Coronary artery (tissue), 2 donors: ENCODE measurements around the gene GADD45G.

ENCODE experiments used
- DNase-seq: peaks from one replicate; pipeline ENCODE4 v3.0.0-alpha.2; 2017; ENCODE audit warnings: low spot score
- H3K27ac ChIP-seq, 2 donors: fragments of 200-600 bp; sonication (generic); one replicate each; pipeline ENCODE4 v1.5.1; 2016 to 2019
- H3K4me3 ChIP-seq: fragments of 200-600 bp; sonication (generic); 2 replicates; pipeline ENCODE4 v1.5.1; 2016; ENCODE audit warnings: mild to moderate bottlenecking, moderate library complexity
- CTCF ChIP-seq: fragments of 200-600 bp; sonication (generic); IDR thresholded peaks from one replicate; pipeline ENCODE4 v1.5.1; 2019; ENCODE audit warnings: antibody characterized with exemption

GADD45G gene

GRCh38 chr9:89617978-89618377 is 13.2 kb downstream of the GADD45G start:
- no peak for DNase-seq
- TF ChIP-seq CTCF, result no peak

GRCh38 chr9:89619019-89619418 is 14.2 kb downstream of the GADD45G start:
- Histone ChIP-seq H3K4me3 (no peak overlapping the region), H3K27ac (no peak overlapping the region)
- no peak for DNase-seq
- no peak for TF ChIP-seq CTCF

More at GRCh38 chr9:89617978-89618377, 13.2 kb downstream of the GADD45G start:
- Histone ChIP-seq H3K4me3 (no peak overlapping the region), H3K27ac (no peak overlapping the region)

GRCh38 chr9:89619424-89620138 is 14.8 kb downstream of the GADD45G start:
- no peak overlapping the region for H3K4me3 ChIP-seq
- DNase-seq, result no peak
- H3K27ac ChIP-seq, result no peak overlapping the region
- no peak for TF ChIP-seq CTCF

GRCh38 chr9:89621031-89621430 is 16.2 kb downstream of the GADD45G start:
- no peak for TF ChIP-seq CTCF
- H3K27ac ChIP-seq, result no peak overlapping the region
- H3K4me3 ChIP-seq, result no peak overlapping the region
- no peak for DNase-seq

- no peak for TF ChIP-seq CTCF
- Histone ChIP-seq H3K4me3 (no peak overlapping the region), H3K27ac (no peak overlapping the region)
- no peak for DNase-seq
These were observed 16.9 kb downstream of the GADD45G start for GRCh38 chr9:89621676-89622075.

- no peak overlapping the region for H3K4me3 ChIP-seq
- TF ChIP-seq CTCF, result no peak
- no peak for DNase-seq
- H3K27ac ChIP-seq, result no peak overlapping the region
These were observed 18.4 kb downstream of the GADD45G start for GRCh38 chr9:89622933-89623861.
